SK-N-SH (cell line): ENCODE data around the gene NRP2.

Experiments
- EP300 ChIP-seq, 2 experiments: IDR thresholded peaks; 2 replicates each; pipeline versions ENCODE4 v1.4.0 to v1.6.1; 2012; ENCODE audit warnings: borderline replicate concordance in 1 of 2, low read depth in 1 of 2, low read length in 1 of 2
- FOSL2 ChIP-seq: IDR thresholded peaks from 2 replicates; pipeline ENCODE4 v1.4.0; 2012; ENCODE audit warnings: low read depth, mild to moderate bottlenecking, moderate library complexity, borderline replicate concordance
- GATA2 ChIP-seq: sonication (generic); formaldehyde crosslinking; IDR thresholded peaks from 2 replicates; pipeline ENCODE4 v1.5.0; 2020; ENCODE audit warnings: mild to moderate bottlenecking, missing genetic modification reagents
- POLR2AphosphoS5 ChIP-seq: IDR thresholded peaks from 2 replicates; pipeline ENCODE4 v1.6.1; 2012; ENCODE audit warnings: low read depth, low read length
- RXRA ChIP-seq: IDR thresholded peaks from 2 replicates; pipeline ENCODE4 v1.4.0; 2012; ENCODE audit warnings: low read depth, mild to moderate bottlenecking, borderline replicate concordance
- SIN3A ChIP-seq: IDR thresholded peaks from 2 replicates; pipeline ENCODE4 v1.6.1; 2012; ENCODE audit warnings: low read depth, mild to moderate bottlenecking, low read length, moderate library complexity, borderline replicate concordance
- SMC3 ChIP-seq: IDR thresholded peaks from 2 replicates; pipeline ENCODE4 v1.6.1; 2012; ENCODE audit warnings: low read depth, low read length, improper control_type of control experiment
- TAF1 ChIP-seq: IDR thresholded peaks from 2 replicates; pipeline ENCODE4 v1.6.1; 2012; ENCODE audit warnings: low read depth, mild to moderate bottlenecking, low read length, moderate library complexity, borderline replicate concordance
- TCF12 ChIP-seq: IDR thresholded peaks from 2 replicates; pipeline ENCODE4 v1.4.0; 2012
- YY1 ChIP-seq: IDR thresholded peaks from 2 replicates; pipeline ENCODE4 v1.4.0; 2012; ENCODE audit warnings: low read depth, mild to moderate bottlenecking
- TF ChIP-seq, protein P1 (sequence below): fragments of 200-600 bp; sonication (generic); IDR thresholded peaks from 2 replicates; pipeline ENCODE4 v1.6.1; 2017; ENCODE audit warnings: antibody characterized with exemption, mild to moderate bottlenecking, moderate library complexity
- TF ChIP-seq, protein P2 (sequence below): IDR thresholded peaks from 2 replicates; pipeline ENCODE4 v1.4.0; 2012; ENCODE audit warnings: low read depth, borderline replicate concordance
- TF ChIP-seq, protein P3 (sequence below): IDR thresholded peaks from 2 replicates; pipeline ENCODE4 v1.4.0; 2012; ENCODE audit warnings: low read depth

DNA sequence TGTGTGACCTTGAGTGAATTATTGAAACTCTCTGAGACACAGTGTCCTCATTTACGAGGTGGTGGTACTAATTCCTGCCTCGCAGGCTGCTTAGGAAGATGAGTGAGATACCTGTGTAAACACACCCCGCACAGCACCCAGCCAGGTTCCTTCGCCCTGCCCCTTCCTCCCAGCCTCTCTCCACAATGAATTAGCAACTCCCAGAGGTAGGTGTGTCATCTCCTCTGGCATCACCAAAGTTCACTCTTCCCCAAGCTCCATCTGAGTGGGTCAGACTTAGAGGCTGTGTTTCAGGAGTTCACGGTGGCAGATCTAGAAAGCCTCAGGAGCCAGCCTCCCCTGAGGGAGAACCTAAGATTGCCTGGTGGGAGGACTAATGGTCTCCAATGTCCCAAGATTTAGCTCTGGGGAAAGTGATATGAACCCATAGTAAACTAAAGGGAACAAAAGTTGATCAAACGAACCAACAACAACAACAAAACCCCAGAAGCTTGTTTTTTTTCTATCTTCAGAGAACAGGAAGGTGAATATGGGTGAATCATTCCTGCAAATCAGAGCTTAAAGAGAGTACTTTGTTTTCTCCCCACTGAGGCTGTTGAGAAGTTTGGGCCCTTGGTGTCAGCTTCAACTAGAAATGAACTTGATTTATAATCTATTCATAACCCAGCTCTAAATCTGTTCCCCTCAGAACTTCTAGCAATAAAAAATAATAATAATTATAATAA lies 44.4 kb upstream of the NRP2 start:
- no peak for TF ChIP-seq FOSL2
- TF ChIP-seq, protein P1, sequence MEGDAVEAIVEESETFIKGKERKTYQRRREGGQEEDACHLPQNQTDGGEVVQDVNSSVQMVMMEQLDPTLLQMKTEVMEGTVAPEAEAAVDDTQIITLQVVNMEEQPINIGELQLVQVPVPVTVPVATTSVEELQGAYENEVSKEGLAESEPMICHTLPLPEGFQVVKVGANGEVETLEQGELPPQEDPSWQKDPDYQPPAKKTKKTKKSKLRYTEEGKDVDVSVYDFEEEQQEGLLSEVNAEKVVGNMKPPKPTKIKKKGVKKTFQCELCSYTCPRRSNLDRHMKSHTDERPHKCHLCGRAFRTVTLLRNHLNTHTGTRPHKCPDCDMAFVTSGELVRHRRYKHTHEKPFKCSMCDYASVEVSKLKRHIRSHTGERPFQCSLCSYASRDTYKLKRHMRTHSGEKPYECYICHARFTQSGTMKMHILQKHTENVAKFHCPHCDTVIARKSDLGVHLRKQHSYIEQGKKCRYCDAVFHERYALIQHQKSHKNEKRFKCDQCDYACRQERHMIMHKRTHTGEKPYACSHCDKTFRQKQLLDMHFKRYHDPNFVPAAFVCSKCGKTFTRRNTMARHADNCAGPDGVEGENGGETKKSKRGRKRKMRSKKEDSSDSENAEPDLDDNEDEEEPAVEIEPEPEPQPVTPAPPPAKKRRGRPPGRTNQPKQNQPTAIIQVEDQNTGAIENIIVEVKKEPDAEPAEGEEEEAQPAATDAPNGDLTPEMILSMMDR, result no peak
- no peak for TF ChIP-seq TAF1
- TF ChIP-seq GATA2 (CRISPR knock-in tag), result no peak
- no peak for TF ChIP-seq TCF12
- no peak for TF ChIP-seq YY1
- no peak for TF ChIP-seq EP300 (IDR thresholded peaks at IDR 0.05; ENCODE audit: borderline replicate concordance in 1 of 2, low read depth in 1 of 2, low read length in 1 of 2)
- TF ChIP-seq SMC3, result no peak
- TF ChIP-seq, protein P2, sequence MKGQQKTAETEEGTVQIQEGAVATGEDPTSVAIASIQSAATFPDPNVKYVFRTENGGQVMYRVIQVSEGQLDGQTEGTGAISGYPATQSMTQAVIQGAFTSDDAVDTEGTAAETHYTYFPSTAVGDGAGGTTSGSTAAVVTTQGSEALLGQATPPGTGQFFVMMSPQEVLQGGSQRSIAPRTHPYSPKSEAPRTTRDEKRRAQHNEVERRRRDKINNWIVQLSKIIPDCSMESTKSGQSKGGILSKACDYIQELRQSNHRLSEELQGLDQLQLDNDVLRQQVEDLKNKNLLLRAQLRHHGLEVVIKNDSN, result no peak
- TF ChIP-seq, protein P3, sequence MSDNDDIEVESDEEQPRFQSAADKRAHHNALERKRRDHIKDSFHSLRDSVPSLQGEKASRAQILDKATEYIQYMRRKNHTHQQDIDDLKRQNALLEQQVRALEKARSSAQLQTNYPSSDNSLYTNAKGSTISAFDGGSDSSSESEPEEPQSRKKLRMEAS, result no peak
- TF ChIP-seq RXRA, result no peak
- TF ChIP-seq POLR2AphosphoS5, result no peak
- TF ChIP-seq SIN3A, result no peak
